ENCODE results near the gene DPF3. TPM values are rescaled to one million over a fixed set of nuclear protein-coding genes. Genes with fewer than 3 reads are reported as not detected.
A peak's percentile ranks its signal among the peaks of the same experiment; 100 is the strongest.

The DPF3 gene
- total and polyA plus RNA-seq, 2 donors (not counting 1 experiment from before 2014, with no cell fraction given): 7.6 to 13.7 TPM

DNA sequence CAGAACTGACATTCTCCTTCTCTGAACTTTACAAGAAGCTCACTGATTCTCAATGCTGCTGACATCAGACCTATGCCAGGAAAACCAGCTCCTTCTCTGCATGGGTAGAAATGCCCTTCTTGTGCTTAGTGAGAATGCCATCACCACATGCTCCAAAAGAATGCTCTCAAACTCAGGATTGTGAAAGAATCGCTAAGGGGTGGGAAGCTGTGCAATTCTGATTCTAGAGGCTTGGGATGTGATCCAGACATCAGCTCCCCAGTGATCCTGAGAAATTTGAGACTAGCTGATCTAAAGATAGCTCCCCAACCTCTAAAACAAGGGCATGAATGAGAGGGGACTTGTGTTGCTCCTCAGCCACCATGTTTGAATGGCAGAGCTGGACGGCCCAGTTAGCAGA, 113.2 kb downstream of the DPF3 start:
- Histone ChIP-seq H3K4me2 (ENCODE audit: extremely low read depth, insufficient read depth, low read length) (no peak overlapping the region), H3K4me3 (replicated peaks in 1 of 4; ENCODE audit: control extremely low read depth in 1 of 4, insufficient read depth in 1 of 4, low read depth in 3 of 4, low read length in 4 of 4) (no peak overlapping the region)

DNA sequence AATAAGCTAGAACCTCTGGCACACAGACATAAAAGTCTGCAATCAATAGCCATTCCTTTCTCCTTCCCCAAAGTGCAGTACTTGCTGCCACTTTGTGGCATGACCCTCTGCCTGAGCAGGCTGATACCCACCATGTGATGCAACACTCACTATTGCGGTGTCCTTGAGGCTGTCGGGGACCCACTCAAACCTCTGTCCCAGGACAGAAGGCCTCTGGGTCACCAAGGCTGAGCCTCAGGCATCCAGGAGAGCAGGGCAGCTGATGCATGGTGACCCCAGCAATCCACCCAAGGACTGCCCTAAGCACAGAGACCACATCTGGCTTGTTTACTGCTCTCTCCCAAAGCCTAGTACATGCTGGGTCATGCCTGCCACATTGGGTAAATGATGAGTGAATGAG, 114.2 kb downstream of the DPF3 start:
- H4K20me1 ChIP-seq (ENCODE audit: control insufficient read depth, extremely low read depth, insufficient read depth, low read length): no peaks in the 10 kb centered on the region
- H3K27ac ChIP-seq (ENCODE audit: insufficient read depth, low read length): no peak overlapping the region
- H3K79me2 ChIP-seq (ENCODE audit: control insufficient read depth, insufficient read depth, low read length): peaks cover 9% of the 10 kb centered on the region

More for the DNA sequence above, 113.2 kb downstream of the DPF3 start:
- peak; percentile 80 to 84 for DNase-seq (ENCODE audit: low read depth in 2 of 2)
- Histone ChIP-seq H3K27me3 (ENCODE audit: control insufficient read depth, insufficient read depth, low read length) (no peaks in the 10 kb centered on the region), H3K27ac (ENCODE audit: insufficient read depth, low read length) (peak overlapping the region; percentile 8), H3K36me3 (ENCODE audit: control insufficient read depth, insufficient read depth, low read length) (no peaks in the 10 kb centered on the region), H3K79me2 (ENCODE audit: control insufficient read depth, insufficient read depth, low read length) (peaks cover 9% of the 10 kb centered on the region), H4K20me1 (ENCODE audit: control insufficient read depth, extremely low read depth, insufficient read depth, low read length) (no peaks in the 10 kb centered on the region), H2AFZ (ENCODE audit: low read length) (no peak overlapping the region), H3K4me1 (ENCODE audit: control insufficient read depth, extremely low read depth, insufficient read depth, low read length) (peaks cover 9% of the 10 kb centered on the region), H3K9me3 (ENCODE audit: control insufficient read depth, insufficient read depth, low read depth, low read length) (no peaks in the 10 kb centered on the region), H3K9ac (ENCODE audit: insufficient read depth, low read length) (no peak overlapping the region)
- no peak for TF ChIP-seq EZH2 (IDR thresholded peaks at IDR 0.05; ENCODE audit: low read length, missing control alignments)
- TF ChIP-seq, protein P1, sequence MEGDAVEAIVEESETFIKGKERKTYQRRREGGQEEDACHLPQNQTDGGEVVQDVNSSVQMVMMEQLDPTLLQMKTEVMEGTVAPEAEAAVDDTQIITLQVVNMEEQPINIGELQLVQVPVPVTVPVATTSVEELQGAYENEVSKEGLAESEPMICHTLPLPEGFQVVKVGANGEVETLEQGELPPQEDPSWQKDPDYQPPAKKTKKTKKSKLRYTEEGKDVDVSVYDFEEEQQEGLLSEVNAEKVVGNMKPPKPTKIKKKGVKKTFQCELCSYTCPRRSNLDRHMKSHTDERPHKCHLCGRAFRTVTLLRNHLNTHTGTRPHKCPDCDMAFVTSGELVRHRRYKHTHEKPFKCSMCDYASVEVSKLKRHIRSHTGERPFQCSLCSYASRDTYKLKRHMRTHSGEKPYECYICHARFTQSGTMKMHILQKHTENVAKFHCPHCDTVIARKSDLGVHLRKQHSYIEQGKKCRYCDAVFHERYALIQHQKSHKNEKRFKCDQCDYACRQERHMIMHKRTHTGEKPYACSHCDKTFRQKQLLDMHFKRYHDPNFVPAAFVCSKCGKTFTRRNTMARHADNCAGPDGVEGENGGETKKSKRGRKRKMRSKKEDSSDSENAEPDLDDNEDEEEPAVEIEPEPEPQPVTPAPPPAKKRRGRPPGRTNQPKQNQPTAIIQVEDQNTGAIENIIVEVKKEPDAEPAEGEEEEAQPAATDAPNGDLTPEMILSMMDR (conservative IDR thresholded peaks at IDR 0.05 in 1 of 2, IDR thresholded peaks at IDR 0.05 in 1 of 2; ENCODE audit: low read depth in 1 of 2, low read length in 2 of 2): no peak

DNA sequence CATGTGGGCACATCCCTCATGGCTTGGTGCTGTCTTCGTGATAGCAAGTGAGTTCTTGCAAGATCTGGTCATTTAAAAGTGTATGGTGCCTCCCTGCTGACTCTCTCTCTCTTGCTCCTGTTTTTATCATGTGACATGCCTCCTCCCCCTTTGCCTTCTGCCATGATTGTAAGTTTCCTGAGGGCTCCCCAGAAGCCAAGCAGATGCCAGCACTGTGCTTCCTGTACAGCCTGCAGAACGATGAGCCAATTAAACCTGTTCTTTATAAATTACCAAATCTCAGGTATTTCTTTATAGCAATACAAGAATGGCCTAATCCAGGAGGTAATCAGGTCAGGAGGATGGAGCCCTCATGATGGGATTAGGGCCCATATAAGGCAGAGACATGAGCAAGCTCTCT, 116.3 kb downstream of the DPF3 start:
- Histone ChIP-seq H3K79me2 (ENCODE audit: control insufficient read depth, insufficient read depth, low read length) (peaks cover 5% of the 10 kb centered on the region), H3K9ac (ENCODE audit: insufficient read depth, low read length) (no peak overlapping the region), H3K4me3 (replicated peaks in 1 of 4; ENCODE audit: control extremely low read depth in 1 of 4, insufficient read depth in 1 of 4, low read depth in 3 of 4, low read length in 4 of 4) (no peak overlapping the region), H3K36me3 (ENCODE audit: control insufficient read depth, insufficient read depth, low read length) (no peaks in the 10 kb centered on the region), H3K9me3 (ENCODE audit: control insufficient read depth, insufficient read depth, low read depth, low read length) (no peaks in the 10 kb centered on the region), H3K4me2 (ENCODE audit: extremely low read depth, insufficient read depth, low read length) (no peak overlapping the region), H2AFZ (ENCODE audit: low read length) (no peak overlapping the region), H3K27me3 (ENCODE audit: control insufficient read depth, insufficient read depth, low read length) (no peaks in the 10 kb centered on the region), H3K27ac (ENCODE audit: insufficient read depth, low read length) (no peak overlapping the region), H3K4me1 (ENCODE audit: control insufficient read depth, extremely low read depth, insufficient read depth, low read length) (peaks cover 9% of the 10 kb centered on the region), H4K20me1 (ENCODE audit: control insufficient read depth, extremely low read depth, insufficient read depth, low read length) (no peaks in the 10 kb centered on the region)
- TF ChIP-seq EZH2 (IDR thresholded peaks at IDR 0.05; ENCODE audit: low read length, missing control alignments): no peak
- TF ChIP-seq, protein P1 (conservative IDR thresholded peaks at IDR 0.05 in 1 of 2, IDR thresholded peaks at IDR 0.05 in 1 of 2; ENCODE audit: low read depth in 1 of 2, low read length in 2 of 2): no peak
- no peak for DNase-seq (ENCODE audit: low read depth in 2 of 2)

More for the DNA sequence above, 114.2 kb downstream of the DPF3 start:
- H3K4me3 ChIP-seq (replicated peaks in 1 of 4; ENCODE audit: control extremely low read depth in 1 of 4, insufficient read depth in 1 of 4, low read depth in 3 of 4, low read length in 4 of 4): no peak overlapping the region
- no peaks in the 10 kb centered on the region for H3K9me3 ChIP-seq (ENCODE audit: control insufficient read depth, insufficient read depth, low read depth, low read length)
- no peak for DNase-seq (ENCODE audit: low read depth in 2 of 2)
- no peak overlapping the region for H3K9ac ChIP-seq (ENCODE audit: insufficient read depth, low read length)
- H3K27me3 ChIP-seq (ENCODE audit: control insufficient read depth, insufficient read depth, low read length): no peaks in the 10 kb centered on the region
- peaks cover 9% of the 10 kb centered on the region for H3K4me1 ChIP-seq (ENCODE audit: control insufficient read depth, extremely low read depth, insufficient read depth, low read length)
- TF ChIP-seq, protein P1 (conservative IDR thresholded peaks at IDR 0.05 in 1 of 2, IDR thresholded peaks at IDR 0.05 in 1 of 2; ENCODE audit: low read depth in 1 of 2, low read length in 2 of 2): no peak
- TF ChIP-seq EZH2 (IDR thresholded peaks at IDR 0.05; ENCODE audit: low read length, missing control alignments): no peak
- no peak overlapping the region for H2AFZ ChIP-seq (ENCODE audit: low read length)
- no peaks in the 10 kb centered on the region for H3K36me3 ChIP-seq (ENCODE audit: control insufficient read depth, insufficient read depth, low read length)
- H3K4me2 ChIP-seq (ENCODE audit: extremely low read depth, insufficient read depth, low read length): no peak overlapping the region

All from fibroblast of lung (primary cell).